AG09309 (cell line): Measurements from ENCODE around the gene AADACL4.
A peak's percentile ranks its signal among the peaks of the same experiment; 100 is the strongest.

Experiments
- DNase-seq: peaks from one replicate; pipeline ENCODE4 v3.0.0-alpha.2; 2010; ENCODE audit warnings: low read depth
- H3K4me3 ChIP-seq: 2 replicates; pipeline ENCODE4 v1.5.1; 2011; ENCODE audit warnings: mild to moderate bottlenecking, low read depth, low read length, moderate library complexity; ENCODE audit not compliant: control insufficient read depth
- TF ChIP-seq, protein P1 (sequence below): IDR thresholded peaks from 2 replicates; pipeline ENCODE4 v1.5.1; 2011; ENCODE audit warnings: mild to moderate bottlenecking, low read depth, low read length, inconsistent platforms; ENCODE audit not compliant: insufficient read depth, control insufficient read depth; ENCODE audit errors: missing control alignments

AADACL4 gene

DNA sequence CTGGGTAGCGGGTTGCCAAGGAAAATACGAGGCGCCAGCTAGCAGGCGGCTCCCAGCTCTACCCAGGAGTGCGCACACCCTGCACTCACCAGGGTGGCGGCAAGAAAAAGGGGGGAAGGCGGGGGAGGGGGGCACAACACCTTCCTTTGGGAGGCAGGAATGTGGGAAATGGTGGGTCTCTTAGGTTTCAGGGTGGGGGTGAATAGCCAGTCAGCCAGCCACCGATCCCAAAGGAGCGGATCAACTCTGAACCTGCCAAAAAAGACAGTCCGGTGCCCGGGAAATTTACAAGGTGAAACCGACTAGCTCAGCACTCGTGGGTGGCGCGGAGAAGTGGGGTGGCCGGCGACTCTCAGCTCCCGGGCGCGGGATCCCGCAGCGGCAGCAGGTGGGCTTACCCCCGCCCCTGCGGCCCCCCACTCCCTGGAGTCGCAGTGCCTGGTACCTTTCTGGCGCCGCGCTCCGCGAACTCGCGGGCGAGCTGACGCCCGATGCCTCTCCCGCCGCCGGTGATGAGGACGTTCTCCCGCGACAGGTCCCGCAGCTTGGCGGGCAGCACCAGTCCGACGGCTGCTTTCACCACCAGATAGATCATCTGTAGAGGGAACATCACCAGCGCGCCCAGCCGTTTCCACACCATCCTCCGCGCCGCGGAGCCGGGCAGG lies 27.0 kb upstream of the AADACL4 start:
- peak overlapping the region; percentile 53 for H3K4me3 ChIP-seq
- TF ChIP-seq, protein P1, sequence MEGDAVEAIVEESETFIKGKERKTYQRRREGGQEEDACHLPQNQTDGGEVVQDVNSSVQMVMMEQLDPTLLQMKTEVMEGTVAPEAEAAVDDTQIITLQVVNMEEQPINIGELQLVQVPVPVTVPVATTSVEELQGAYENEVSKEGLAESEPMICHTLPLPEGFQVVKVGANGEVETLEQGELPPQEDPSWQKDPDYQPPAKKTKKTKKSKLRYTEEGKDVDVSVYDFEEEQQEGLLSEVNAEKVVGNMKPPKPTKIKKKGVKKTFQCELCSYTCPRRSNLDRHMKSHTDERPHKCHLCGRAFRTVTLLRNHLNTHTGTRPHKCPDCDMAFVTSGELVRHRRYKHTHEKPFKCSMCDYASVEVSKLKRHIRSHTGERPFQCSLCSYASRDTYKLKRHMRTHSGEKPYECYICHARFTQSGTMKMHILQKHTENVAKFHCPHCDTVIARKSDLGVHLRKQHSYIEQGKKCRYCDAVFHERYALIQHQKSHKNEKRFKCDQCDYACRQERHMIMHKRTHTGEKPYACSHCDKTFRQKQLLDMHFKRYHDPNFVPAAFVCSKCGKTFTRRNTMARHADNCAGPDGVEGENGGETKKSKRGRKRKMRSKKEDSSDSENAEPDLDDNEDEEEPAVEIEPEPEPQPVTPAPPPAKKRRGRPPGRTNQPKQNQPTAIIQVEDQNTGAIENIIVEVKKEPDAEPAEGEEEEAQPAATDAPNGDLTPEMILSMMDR, result no peak
- no peak for DNase-seq

DNA sequence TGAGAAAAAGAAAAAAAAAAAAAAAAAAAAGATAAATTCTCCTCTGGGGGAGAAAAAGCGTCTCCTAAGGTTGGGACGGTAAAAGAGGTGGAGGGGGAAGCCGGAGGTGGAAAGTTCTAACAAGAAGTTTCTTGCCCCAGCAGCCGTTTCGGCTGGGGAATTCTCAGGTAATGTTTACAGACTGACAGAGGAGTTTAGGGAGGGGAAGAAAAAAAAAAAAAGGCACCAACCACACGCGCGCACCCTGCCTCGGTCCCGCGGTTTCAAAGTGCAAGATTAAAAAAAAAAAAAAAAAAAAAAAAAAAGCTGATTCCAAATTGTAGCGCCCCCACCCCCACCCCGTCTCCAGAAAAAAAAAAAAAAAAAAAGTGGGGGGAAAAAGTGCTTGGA lies 26.4 kb upstream of the AADACL4 start:
- DNase-seq, result no peak
- TF ChIP-seq, protein P1, result no peak

DNA sequence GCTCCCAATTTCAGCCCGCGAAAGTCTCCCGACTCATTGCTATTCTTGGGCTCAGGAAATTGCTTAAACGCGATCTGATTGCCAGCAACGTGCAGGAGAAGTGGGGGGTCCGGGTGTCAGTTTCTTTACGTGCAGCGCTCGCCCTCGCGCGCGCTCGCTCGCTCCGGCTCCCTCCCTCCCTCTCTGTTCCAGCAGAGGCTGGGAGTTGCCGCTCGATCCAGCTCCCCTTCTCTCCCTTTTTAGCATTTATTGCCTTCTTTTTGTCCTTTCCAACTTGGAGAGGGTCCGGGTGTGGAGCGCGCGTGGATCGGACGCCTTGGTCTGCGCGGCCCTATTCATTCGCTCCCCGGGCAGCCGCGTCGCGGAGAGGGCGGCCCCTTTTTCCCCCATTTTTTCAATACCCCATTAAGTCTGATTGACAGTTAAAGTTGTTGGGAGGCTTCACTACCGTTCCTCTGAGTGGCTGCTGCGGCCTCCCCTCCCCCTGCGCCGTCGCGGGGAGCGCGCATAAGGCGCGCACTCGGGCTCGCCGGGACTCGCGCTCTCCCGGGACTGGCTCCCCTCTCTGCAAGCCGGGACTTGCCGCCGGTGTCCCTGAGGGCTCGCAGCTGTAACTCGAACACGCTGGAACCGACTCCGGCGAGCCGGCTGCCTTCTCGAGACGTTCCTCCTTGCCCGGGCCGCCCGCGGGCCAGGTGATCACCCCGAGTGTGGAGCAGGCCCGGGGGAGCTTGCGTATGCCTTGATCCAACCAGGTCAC lies 25.8 kb upstream of the AADACL4 start, which contains the start of gene DHRS3:
TSS of gene DHRS3 (minus strand) at position 310 of the 760 bp plus-strand sequence. CDS start 862 bp downstream, outside the sequence.
- DNase-seq, result peak; percentile 66
- TF ChIP-seq, protein P1, result no peak
- peak within 1 kb of the TSS; percentile 53 for H3K4me3 ChIP-seq

More for the DNA sequence above, 26.4 kb upstream of the AADACL4 start:
- H3K4me3 ChIP-seq, result peak overlapping the region; percentile 53

- TF ChIP-seq, protein P1, result no peak
- peak overlapping the region; percentile 53 for H3K4me3 ChIP-seq
- DNase-seq, result no peak
These were observed 25.3 kb upstream of the AADACL4 start for GRCh38 chr1:12618661-12618964.

DNA sequence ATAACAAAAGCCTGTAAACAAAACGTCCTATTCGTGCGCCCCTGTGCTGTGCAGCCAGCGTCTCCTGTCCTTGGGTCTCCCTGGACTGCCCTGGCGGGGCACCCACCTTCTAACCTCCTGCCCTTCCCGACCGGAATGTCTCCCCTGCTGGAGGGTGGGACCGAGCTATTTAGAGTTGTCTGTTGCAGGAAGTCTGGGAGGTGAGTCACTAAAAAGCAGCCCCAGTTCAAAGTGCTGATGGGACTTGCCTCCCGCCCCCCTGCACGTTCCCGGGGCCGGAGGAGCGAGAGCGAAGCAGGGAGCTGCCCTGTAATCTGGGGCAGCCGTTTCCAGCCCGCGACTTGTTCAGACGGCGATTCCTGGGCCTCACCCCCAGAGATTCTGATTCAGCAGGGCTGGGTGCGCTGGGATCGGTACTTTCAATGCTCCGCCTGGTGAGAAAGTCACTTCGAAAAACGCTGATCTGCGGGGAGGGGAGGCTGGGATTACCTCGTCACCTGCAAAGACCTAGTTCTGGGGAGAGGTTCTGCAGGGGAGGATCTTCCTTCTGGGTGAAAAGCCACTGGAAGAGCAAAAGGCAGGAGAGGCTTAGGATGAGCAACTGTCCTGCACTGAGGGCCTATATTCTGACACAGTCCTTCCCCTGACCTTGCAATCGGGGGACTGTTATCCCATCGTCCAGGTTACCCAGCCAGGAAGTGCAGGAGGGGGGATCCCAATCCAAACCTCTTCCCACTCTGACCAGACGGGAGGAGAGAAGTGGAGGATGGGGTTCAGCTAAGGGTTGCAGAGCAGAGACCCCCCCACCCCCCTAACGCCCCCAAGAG lies 24.7 kb upstream of the AADACL4 start:
- TF ChIP-seq, protein P1, result peak; percentile 16
- DNase-seq, result peak; percentile 69
- peak overlapping the region; percentile 53 for H3K4me3 ChIP-seq

DNA sequence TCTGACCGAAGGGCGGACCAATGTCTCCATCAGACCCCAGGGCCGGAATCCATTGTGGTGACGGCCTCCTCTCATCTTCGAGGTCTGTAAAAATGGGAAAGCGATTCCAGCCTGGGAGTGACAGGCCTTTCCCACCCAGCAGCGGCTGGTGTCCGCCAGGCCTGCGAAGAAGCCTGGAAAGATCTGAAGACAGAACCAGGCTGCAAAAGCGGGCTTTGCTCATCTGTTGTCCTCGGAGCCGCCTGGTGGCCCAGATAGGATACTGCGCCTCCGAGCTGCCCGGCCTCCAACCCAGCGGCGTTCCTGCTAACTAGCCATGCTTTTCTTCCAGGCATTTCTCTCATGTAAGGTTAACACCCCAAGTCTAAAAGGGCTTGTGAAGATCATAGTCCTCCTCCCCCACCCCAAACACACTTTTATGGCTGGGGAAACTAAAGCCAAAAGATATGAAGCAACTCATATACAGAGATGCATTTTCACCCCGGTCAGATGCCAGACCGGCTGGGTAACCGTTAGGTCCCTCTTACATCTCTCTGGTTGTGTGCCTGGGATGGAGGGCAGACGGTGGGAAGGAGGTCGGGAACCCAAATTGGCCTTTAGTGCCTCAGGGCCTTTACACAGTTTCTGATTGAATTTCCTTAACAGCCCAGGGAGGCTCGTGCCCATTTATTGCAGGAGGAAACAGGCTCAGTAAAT lies 23.9 kb upstream of the AADACL4 start:
- DNase-seq, result peak; percentile 67
- H3K4me3 ChIP-seq, result peak overlapping the region; percentile 53
- TF ChIP-seq, protein P1, result peak; percentile 96
